NB4 (cell line): ENCODE data around the gene ZBTB49.

ENCODE experiments used
- DNase-seq: peaks from one replicate; pipeline ENCODE4 v3.0.0; 2010; ENCODE audit warnings: low read depth
- H3K4me3 ChIP-seq: one replicate; pipeline ENCODE4 v1.5.1; 2011; ENCODE audit warnings: mild to moderate bottlenecking, low read depth, low read length, moderate library complexity
- CTCF ChIP-seq: IDR thresholded peaks from one replicate; pipeline ENCODE4 v1.5.1; 2012; ENCODE audit warnings: low read depth, low read length
- MAX ChIP-seq: IDR thresholded peaks from 2 replicates; pipeline ENCODE4 v1.6.1; 2011; ENCODE audit warnings: low read depth, low read length
- MYC ChIP-seq: IDR thresholded peaks from 2 replicates; pipeline ENCODE4 v1.6.1; 2011; ENCODE audit warnings: low read depth, low read length
- POLR2A ChIP-seq: IDR thresholded peaks from 2 replicates; pipeline ENCODE4 v1.6.1; 2011; ENCODE audit warnings: mild to moderate bottlenecking; ENCODE audit not compliant: insufficient read length; ENCODE audit errors: extremely low read depth

The ZBTB49 gene

GRCh38 chr4:4356106-4357041 is 66.3 kb downstream of the ZBTB49 start:
- no peak overlapping the region for H3K4me3 ChIP-seq
- no peak for DNase-seq
- TF ChIP-seq MAX, result no peak
- no peak for TF ChIP-seq POLR2A

- no peak overlapping the region for H3K4me3 ChIP-seq
- no peak for TF ChIP-seq CTCF
- DNase-seq, result no peak
Measured at GRCh38 chr4:4358093-4358854, 68.2 kb downstream of the ZBTB49 start.

- no peak for TF ChIP-seq POLR2A
- TF ChIP-seq CTCF, result no peak
- TF ChIP-seq MAX, result no peak
- TF ChIP-seq MYC, result no peak
- no peak for DNase-seq
- no peak overlapping the region for H3K4me3 ChIP-seq
Measured at GRCh38 chr4:4361883-4362282, 71.8 kb downstream of the ZBTB49 start.

GRCh38 chr4:4362991-4363697 is 73.1 kb downstream of the ZBTB49 start:
- DNase-seq, result no peak
- H3K4me3 ChIP-seq, result no peak overlapping the region
- TF ChIP-seq MAX (no peak), CTCF (no peak), MYC (no peak), POLR2A (no peak)

- no peak for DNase-seq
- no peak overlapping the region for H3K4me3 ChIP-seq
- no peak for TF ChIP-seq POLR2A
Measured at GRCh38 chr4:4364061-4364460, 74.0 kb downstream of the ZBTB49 start.

GRCh38 chr4:4364486-4365208 is 74.6 kb downstream of the ZBTB49 start:
- no peak for TF ChIP-seq CTCF
- TF ChIP-seq POLR2A, result no peak
- no peak for TF ChIP-seq MYC
- no peak for TF ChIP-seq MAX
- DNase-seq, result no peak
- H3K4me3 ChIP-seq, result no peak overlapping the region
